Measurements from ENCODE around the gene ENOPH1.

DNA sequence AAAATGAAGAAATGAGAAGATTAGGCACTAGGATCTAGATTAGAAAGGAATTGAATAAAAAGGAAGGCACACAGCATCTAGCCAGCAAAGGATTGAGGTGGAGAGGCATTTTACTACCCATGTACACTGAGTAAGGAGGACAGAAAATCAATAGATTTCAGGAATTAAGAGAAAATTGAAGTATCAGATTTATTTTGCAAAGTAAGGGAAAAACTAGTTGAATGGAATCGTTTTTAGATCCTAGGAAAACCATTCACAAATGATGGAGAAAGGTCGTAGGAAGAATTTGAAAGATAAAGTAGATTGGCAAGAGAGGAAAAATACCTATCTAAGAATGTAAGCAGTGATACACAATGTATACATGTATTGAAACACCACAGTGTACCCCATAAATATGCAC is 31.3 kb downstream of the ENOPH1 start:
- TF ChIP-seq, protein P1, sequence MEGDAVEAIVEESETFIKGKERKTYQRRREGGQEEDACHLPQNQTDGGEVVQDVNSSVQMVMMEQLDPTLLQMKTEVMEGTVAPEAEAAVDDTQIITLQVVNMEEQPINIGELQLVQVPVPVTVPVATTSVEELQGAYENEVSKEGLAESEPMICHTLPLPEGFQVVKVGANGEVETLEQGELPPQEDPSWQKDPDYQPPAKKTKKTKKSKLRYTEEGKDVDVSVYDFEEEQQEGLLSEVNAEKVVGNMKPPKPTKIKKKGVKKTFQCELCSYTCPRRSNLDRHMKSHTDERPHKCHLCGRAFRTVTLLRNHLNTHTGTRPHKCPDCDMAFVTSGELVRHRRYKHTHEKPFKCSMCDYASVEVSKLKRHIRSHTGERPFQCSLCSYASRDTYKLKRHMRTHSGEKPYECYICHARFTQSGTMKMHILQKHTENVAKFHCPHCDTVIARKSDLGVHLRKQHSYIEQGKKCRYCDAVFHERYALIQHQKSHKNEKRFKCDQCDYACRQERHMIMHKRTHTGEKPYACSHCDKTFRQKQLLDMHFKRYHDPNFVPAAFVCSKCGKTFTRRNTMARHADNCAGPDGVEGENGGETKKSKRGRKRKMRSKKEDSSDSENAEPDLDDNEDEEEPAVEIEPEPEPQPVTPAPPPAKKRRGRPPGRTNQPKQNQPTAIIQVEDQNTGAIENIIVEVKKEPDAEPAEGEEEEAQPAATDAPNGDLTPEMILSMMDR (conservative IDR thresholded peaks at IDR 0.05 in 1 of 2, IDR thresholded peaks at IDR 0.05 in 1 of 2; ENCODE audit: low read depth in 1 of 2, low read length in 2 of 2): no peak
- no peak for TF ChIP-seq EZH2 (IDR thresholded peaks at IDR 0.05; ENCODE audit: low read length, missing control alignments)

Measured in fibroblast of lung (primary cell).